GM15510 (cell line): ENCODE data around the gene ANO6.

Experiments
- POLR2A ChIP-seq: IDR thresholded peaks from 3 replicates; pipeline ENCODE4 v1.6.1; 2011; ENCODE audit warnings: borderline replicate concordance; ENCODE audit not compliant: insufficient read length; ENCODE audit errors: extremely low read depth

The ANO6 gene

DNA sequence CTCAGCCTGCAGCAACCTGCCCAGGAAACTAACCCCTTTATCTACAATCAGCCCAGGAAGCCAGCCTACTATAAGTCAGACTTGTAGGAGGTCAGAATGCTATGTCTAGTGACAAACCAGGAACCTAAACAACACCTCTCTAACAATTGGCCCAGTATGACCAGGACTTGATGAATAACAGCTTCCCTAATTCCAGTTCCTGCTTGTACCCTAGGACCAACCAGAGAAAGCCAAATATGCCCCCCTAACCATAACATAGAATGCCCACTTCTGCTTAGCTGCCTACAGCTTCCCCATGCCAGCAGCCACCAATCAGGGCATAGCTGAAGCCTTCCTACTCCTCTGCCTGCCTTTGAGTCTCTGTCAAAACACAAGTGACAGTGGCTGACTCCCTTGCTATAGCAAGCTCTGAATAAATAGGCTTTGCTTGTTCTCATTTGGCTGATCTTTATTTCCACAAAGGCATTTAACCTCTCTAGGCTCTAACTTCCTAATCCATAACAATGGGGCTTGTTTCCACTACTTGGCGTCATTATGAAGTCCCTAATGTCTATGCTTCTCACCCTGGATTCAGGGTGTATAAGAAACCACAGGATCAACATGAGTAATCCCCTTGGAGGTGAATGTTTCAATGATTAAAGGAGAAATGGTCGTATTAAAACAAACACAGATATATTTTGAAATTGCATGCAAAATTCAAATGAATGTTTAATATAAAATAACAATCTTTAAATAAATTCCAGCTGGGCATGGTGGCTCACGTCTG lies 220.2 kb downstream of the ANO6 start:
- TF ChIP-seq POLR2A, result no peak

DNA sequence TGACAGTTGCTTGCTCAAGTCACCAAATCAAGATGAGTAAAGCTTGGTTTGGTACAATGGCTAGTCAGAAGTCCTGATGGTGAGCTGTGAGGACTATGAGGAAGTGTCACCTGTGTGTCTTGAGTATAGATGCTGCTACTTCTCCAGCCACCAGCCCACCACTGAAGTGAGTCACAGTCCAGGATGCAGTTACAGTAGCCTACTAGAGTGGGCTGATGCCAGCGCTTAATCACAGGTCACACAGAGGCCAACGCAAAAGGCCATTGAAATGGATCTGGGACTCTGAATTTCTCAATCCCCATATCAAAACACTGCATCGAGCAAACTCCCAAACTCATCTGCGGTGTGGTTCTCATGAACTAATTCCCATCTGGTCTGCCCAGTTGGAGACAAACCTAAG lies 223.1 kb downstream of the ANO6 start:
- no peak for TF ChIP-seq POLR2A

DNA sequence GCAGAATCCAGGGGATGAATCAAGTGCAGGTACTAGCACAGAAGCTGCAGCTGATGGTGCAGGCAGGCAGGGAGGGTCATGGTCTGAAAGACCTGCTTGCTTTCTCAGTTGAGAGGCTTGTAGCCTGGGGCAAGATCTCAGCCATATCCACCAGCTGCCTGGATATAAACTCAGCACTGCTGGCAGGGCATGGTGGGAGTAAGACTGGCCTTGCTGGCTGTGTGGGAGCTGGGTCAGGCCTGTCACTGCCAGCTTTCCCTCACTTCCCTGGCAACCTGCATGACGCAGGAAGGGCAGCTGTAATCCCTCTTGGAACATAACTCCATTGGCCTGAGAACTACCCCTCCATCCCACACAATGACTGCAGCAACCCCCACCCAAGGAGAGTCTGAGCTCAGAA lies 230.1 kb downstream of the ANO6 start:
- no peak for TF ChIP-seq POLR2A

DNA sequence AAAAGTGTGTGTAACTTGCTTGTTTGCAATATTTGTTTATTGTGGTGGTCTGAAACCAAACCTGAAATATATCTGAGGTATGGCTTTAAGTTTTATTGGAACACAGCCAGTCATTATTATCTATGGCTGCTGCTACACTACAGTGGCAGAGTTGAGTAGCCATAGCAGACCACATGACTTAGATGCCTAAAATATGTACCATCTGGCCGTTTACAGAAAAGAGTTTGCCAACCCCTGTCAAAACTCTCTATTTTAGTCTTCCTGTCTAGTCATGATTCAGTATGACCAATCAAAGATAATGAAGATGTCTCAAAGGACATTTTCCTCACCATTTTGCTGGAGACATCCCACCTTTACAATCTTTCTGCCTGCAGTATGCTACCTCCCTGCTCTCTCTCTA lies 242.3 kb downstream of the ANO6 start:
- no peak for TF ChIP-seq POLR2A

DNA sequence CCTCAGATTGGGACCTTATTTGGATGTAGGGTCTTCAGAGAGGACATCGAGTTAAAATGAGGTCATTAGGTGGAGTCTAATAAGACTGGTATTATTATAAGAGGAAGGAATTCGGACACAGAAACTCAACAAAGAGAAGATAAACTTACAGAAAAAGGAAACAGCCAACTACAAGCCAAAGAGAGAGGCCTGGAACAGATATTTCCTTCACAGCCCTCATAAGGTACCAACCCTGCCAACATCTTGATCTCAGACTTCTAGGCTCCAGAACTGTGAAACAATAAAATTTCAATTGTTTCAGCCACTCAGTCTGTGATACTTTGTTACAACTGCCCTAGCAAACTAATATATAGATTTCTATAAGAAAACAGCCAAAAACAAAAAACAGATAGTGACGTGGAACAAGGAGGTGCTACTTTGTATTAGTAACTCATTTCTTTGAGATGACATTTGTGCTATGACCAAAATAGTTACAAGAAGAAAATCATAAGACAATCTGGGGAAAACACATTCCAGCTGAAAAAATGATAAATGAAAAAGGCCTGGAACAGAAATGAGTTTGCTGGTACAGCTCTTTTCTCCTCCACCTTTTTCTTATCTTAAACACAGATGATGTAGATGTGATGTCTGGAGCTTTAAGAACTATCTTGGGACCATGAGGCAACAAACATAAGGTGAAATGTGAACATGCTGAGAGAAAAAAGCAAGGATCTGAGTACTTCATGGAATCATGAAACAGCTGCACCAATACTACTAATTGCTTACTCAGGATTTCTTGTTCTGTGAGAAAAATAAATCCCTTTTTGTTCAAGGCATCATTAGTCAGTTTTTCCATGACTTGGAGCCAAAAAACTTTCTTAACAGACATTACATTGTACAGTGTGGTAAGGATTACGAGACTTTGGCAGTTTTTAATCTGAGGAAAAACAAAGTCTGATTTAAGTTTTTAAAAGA lies 243.2 kb downstream of the ANO6 start:
- no peak for TF ChIP-seq POLR2A

DNA sequence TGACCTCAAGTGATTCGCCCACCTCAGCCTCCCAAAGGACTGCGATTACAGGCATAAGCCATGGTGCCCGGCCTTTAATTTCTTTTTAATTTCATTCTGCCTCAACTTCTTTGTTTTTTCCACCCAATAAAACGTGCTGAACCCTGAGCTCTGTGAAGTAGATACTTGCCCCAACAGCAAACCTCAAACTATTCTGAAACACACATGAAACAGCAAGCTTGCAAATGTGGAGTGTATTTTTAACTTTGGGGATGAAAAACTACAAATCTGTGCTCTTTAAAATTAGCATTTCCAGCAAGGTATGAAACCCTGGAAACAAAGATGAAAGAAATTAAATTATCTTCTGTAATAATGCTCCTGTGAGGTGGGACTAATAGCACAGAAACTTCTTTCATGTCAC lies 246.6 kb downstream of the ANO6 start:
- no peak for TF ChIP-seq POLR2A

DNA sequence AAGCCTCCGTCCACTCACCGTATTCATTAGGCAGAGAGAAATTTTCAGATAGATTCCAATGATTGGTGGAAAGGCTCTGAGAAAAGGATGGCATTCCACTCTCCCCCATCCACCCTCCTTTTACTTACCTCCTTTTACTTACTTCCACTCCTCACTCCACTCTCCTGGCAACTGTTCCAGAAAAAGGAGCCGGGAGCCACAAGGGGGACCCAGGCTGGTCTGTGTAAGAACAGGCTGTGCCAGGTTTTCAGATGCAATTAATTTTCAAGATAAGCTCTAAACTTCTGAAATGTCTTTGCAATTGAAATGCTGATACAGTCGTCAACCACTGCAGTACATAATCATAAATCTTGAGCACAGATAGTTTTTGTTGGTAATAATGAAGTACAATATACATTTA lies 248.8 kb downstream of the ANO6 start:
- no peak for TF ChIP-seq POLR2A

DNA sequence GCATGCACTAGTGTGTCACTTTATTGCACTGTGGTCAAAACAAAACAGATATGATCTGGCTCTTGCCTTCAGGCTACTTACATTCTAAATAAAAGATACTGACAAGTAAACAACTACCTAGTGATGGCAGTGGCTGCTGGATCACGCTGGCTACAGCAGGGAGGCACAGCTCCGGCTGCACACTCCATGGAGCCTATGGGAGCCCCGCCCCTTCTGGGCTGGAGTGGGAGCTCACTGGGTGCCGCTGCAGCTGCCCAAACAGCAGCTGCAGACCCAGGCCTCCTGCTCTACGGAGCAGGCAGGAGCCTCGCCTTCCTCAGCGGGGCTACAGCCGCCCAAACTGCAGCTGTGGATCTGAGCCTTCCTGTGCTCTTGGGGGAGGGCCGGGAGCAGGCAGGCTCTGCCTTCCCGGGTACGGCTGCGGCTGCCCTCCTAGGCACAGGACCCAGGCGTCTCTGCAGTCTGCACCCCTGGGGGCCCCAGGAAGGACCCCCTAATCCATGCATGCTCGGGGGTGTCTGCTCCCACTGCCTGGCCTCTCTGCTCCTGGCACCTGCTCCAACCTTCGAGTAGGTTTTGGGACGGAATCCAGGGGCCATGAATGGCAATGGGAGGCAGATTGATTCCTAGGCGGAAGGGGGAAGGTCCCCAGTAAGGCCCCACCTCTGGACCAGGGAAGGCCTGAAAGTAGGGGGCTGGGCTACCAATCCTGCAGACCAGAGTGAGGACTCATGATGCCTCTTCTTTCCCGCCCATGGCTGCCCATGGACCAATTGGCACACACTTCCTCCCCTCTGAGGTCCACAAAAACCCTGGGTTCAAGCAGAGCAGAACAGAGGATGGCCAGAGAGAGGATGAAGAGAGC lies 253.1 kb downstream of the ANO6 start:
- TF ChIP-seq POLR2A, result no peak

DNA sequence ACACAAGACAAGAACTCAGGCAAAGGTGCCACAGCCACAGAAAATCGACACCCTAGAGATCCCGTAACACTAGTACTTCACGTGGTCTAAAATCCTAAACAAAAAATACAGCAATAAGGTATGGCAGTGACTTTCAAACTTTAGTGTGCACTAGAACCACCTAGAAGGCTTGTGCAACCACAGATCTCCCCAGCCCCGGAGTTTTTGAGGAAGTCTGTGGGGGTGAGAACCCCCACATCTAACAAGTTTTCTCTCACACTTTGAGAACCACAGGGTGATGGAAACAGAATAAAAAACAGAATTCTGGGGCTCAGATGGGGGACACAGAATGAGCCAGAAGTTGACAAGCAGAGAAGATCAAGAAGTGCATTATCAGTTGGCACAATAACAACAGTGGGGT lies 254.0 kb downstream of the ANO6 start:
- TF ChIP-seq POLR2A, result no peak

DNA sequence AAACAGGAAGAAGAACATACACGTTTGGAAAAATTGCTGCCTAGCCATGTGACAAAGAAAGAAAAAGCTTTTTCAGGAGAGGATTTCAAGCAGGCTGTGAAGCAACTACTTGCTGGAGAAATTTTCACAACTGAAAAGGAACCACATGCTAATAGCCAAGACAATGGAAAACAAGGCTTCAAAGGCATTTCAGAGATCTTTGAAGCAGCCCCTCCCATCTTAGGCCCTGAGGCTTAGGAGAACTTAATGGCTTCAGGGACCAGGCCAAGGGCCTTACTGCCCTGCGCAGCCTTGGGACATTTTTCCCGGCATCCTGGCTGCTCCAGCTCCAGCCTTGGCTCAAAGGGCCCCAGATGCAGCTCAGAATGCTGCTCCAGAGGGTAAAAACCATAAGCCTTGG lies 257.7 kb downstream of the ANO6 start:
- TF ChIP-seq POLR2A, result no peak

DNA sequence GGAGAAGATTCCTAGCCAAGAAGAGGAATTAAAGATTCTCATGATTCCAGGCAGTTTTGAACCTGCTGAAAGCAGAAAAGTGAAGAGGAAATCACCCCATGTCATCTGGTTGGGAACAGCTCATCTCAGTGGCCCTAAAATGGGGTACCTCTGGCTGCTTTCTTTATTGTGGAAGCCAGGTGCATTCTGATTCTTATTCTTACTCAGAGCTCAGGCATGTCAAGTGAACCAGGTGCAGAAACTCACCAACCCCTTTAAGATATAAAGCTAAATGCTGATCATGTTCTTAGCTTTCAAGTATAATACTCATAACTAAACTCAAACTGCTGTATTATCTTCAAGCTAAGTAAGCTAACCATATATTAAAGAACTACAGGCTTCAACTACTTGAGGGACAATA lies 259.7 kb downstream of the ANO6 start:
- TF ChIP-seq POLR2A, result no peak

DNA sequence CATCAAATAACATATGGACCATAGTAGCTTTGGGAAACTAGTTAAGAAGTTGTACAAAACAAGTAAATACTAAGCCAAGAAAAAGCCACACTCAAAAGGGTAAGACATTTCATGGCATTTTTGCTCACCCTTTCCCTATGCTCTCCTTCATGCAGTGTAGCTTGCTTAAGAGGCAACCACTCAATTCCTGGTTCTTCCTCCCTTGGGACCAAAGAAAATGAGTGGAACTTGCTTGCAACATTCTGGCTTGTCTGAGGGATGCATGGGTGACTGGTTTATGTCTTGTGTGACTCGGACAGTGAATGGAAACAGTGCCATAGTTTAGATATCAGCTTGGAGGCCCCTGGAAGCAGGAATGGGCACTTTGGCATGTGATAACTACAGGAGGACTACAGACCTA lies 261.6 kb downstream of the ANO6 start:
- TF ChIP-seq POLR2A, result no peak

DNA sequence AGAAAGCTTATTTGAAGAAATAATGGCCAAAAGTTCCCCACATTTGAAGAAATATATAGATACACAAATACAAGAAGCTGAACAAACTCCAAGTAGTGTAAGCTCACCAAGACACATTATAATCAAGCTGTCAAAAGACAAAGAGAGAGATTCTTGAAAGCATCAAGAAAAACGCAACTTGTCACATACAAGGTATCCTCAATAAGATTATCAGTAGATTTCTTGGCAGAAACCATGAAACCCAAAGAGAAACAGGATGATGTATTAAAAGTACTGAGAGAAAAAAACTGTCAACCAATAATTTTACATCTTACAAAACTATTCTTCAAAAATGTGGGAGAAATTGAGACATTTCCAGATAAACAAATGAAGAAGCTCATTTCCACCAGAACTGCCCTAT lies 263.0 kb downstream of the ANO6 start:
- no peak for TF ChIP-seq POLR2A

DNA sequence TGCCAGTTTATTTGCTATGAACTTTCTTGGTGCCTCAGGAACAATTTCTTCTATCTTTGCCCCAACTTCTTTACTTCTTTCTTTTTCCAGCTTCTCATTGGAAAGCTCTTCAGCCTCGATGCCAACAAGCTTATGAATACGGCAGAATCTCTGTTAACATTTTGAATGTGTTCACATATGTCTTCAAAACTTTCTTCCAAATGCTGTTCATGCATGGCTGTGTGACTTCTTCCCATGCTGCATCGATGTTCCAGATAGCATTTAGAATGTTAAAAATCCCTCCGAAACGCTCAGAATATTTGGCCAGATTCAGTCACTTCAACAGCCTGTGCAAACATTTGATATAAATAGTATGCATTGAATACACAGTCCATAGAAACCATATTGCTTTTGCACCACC lies 265.9 kb downstream of the ANO6 start:
- no peak for TF ChIP-seq POLR2A

DNA sequence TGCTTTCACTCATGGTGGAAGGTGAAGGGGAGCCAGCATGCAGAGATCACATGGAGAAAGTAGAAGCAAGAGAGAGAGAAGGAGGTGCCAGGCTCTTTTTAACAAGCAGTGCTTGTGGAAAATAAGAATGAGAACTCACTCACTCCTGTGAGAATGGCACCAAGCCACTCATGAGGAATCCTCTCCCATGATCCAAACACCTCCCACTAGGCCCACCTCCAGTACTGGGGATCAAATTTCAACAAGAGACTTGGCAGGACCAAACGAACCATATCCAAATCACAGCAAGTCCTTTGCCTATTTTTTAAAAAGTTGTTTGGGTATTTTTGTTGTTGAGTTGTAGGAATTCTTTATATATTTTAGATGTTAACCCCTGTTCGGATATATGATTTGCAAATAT lies 267.7 kb downstream of the ANO6 start:
- TF ChIP-seq POLR2A, result no peak
